ENCODE measurements around the gene GNAS-AS1.
A peak's percentile ranks its signal among the peaks of the same experiment; 100 is the strongest.

The GNAS-AS1 gene

DNA sequence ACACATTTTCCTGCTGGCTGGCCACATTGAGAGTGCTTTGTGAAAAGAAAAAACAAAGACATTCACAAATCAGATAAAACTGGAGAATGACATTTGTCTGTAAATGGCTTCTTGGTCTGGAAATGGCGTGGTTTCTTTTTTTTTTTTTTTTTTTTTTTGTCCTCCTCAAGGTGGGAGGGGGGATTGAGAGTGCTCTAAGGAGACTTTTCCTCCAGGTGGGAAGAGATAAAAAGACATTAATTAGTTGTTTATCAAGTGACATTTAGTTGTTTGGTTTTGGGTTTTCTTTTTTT, 42.2 kb upstream of the GNAS-AS1 start:
- no peak for DNase-seq
- H3K27me3 ChIP-seq, result no peaks in the 10 kb centered on the region
- TF ChIP-seq, protein P1, sequence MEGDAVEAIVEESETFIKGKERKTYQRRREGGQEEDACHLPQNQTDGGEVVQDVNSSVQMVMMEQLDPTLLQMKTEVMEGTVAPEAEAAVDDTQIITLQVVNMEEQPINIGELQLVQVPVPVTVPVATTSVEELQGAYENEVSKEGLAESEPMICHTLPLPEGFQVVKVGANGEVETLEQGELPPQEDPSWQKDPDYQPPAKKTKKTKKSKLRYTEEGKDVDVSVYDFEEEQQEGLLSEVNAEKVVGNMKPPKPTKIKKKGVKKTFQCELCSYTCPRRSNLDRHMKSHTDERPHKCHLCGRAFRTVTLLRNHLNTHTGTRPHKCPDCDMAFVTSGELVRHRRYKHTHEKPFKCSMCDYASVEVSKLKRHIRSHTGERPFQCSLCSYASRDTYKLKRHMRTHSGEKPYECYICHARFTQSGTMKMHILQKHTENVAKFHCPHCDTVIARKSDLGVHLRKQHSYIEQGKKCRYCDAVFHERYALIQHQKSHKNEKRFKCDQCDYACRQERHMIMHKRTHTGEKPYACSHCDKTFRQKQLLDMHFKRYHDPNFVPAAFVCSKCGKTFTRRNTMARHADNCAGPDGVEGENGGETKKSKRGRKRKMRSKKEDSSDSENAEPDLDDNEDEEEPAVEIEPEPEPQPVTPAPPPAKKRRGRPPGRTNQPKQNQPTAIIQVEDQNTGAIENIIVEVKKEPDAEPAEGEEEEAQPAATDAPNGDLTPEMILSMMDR (IDR thresholded peaks at IDR 0.05), result no peak
- no peaks in the 10 kb centered on the region for H3K9me3 ChIP-seq
- no peaks in the 10 kb centered on the region for H3K36me3 ChIP-seq
- intact Hi-C loops (cut with DNase I; ENCODE audit: low total_unique reads), result loop anchor here (5.0 kb wide), 1 partner anchor 139 kb away; the partner anchor contains the start of gene ATP5F1E
- peak overlapping the region; percentile 91 to 97 for H3K4me3 ChIP-seq
- H3K27ac ChIP-seq, result peak overlapping the region; percentile 100
- H3K4me1 ChIP-seq, result peaks cover 0 to 57% (median 46%) of the 10 kb centered on the region in 4 donors

DNA sequence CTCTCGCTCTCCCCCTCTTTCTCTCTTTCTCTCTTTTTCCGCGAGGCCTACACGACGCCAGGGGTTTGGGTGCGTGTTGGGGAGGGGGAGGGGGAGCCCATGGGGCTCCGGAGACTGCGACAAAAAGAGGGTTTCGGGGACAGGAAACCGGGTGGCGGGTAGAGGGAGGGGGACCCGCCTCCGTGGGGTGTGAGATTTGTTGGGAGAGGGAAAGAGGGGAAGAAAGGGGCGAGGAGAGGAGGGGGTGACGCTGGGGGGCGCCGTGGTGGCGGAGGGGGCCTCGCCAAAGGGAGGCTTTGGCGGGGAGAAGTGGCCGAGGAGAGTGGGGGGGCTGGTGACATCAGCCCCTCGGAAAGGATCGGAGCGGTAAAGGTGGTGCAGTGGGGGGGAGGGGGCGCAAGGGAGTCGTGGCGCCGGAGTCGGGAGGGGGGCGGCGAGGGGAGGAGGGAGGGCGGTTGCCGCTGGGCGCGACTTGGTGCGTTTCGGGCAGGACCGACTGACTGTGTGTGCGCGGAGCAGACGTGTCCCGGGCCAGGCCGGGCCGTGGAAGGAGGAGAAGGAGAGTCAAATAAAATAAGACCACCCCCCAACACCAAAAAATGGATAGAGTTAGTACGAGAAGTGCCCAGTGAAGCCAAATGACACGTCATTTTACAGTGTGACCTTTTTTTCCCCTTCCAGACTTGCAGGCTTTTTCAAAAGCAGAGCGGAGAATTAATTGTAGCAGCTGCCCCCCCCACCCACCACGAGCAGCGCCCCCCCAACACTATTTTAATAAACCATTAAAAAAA, 41.6 kb upstream of the GNAS-AS1 start:
- Histone ChIP-seq H3K27ac (peak overlapping the region; percentile 100), H3K9me3 (no peaks in the 10 kb centered on the region), H3K27me3 (no peaks in the 10 kb centered on the region), H3K36me3 (no peaks in the 10 kb centered on the region), H3K4me3 (peak overlapping the region; percentile 91 to 97), H3K4me1 (peaks cover 0 to 53% (median 42%) of the 10 kb centered on the region in 4 donors)
- intact Hi-C loops (cut with DNase I; ENCODE audit: low total_unique reads), result loop anchor here (5.0 kb wide), 1 partner anchor 140 kb away; the partner anchor contains the start of gene ATP5F1E
- DNase-seq, result peak; percentile 76 to 89
- TF ChIP-seq, protein P1 (IDR thresholded peaks at IDR 0.05), result no peak

DNA sequence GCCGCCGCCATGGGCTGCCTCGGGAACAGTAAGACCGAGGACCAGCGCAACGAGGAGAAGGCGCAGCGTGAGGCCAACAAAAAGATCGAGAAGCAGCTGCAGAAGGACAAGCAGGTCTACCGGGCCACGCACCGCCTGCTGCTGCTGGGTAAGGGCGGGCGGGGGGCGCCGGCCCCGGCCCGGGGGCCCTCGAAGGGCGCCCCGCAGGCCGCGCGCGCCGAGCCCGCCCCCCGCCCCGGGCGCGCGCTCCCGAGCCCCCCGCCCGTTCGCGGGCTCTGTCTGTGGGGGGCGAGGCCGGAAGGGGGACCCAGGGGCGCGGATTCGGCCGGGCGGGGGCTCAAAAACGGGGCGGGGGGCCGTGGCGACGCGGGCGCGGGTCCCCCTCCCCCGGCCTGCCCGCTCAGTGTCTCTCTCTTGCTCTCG, 41.0 kb upstream of the GNAS-AS1 start:
- Histone ChIP-seq H3K36me3 (no peaks in the 10 kb centered on the region), H3K4me3 (peak overlapping the region; percentile 91 to 97), H3K9me3 (no peaks in the 10 kb centered on the region), H3K27me3 (no peaks in the 10 kb centered on the region), H3K27ac (peak overlapping the region; percentile 100), H3K4me1 (peaks cover 0 to 47% (median 36%) of the 10 kb centered on the region in 4 donors)
- TF ChIP-seq, protein P1 (IDR thresholded peaks at IDR 0.05), result no peak
- peak in 1 of 2 donors; percentile 74 for DNase-seq
- intact Hi-C loops (cut with DNase I; ENCODE audit: low total_unique reads), result loop anchor here (5.0 kb wide), 1 partner anchor 141 kb away; the partner anchor contains the start of gene ATP5F1E

DNA sequence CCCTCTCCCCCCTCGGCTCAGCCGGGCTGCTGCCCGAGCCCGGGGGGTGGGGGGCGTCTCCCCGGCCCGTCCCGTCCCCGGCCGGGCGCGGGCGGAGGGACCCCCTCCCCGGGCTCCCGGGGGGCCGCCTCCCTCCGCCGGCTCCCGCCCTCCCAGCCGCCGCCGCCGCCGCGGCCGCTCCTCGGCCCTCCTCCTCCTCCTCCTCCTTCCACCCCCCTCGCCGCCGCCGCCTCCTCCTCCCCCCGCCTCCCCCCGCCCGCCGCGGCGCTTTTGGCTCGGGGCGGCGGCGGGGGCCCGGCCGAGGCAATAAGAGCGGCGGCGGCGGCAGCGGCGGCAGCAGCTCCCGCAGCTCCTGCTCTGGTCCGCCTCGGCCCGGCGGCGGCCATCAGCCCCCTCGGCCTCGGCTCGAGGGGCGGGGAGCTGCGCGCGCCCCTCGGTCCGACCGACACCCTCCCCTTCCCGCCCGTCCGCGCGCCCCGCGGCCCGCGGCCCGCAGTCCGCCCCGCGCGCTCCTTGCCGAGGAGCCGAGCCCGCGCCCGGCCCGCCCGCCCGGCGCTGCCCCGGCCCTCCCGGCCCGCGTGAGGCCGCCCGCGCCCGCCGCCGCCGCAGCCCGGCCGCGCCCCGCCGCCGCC, 40.5 kb upstream of the GNAS-AS1 start:
- peak; percentile 76 to 91 for DNase-seq
- intact Hi-C loops (cut with DNase I; ENCODE audit: low total_unique reads), result loop anchor here (5.0 kb wide), 1 partner anchor 141 kb away; the partner anchor contains the start of gene ATP5F1E

DNA sequence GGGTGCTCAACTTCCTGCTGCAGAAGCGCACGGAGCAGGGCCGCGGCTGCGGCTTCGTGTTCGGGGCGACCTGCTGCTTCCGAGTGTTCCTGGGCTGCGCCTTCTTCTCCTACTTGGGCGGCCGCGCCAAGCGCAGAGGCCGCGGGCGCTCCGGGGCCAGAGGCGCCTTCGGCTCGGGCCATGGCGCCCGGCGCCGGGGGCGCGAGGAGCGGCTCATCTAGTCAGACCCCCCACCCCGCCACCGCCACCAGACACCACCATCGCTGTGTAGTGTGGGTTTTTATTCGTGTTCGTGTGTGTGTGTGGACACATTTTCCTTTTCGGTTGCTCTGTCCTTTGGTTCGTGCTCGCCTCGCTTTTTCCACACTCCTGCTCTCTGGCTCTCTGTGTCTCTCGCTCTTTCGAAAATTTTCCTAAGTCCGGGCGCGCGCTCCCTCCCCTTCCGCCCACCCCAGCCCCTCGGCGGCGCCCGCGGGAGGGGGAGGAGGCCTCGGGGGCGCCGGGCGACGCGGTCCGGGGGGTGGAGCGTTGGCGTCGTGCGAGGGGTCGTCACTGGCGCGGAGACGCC, 39.9 kb upstream of the GNAS-AS1 start:
- Histone ChIP-seq H3K27me3 (no peaks in the 10 kb centered on the region), H3K36me3 (no peaks in the 10 kb centered on the region), H3K4me1 (peaks cover 0 to 36% (median 25%) of the 10 kb centered on the region in 4 donors), H3K9me3 (no peaks in the 10 kb centered on the region), H3K4me3 (peak overlapping the region; percentile 91 to 97), H3K27ac (peak overlapping the region; percentile 100)
- intact Hi-C loops (cut with DNase I; ENCODE audit: low total_unique reads), result loop anchor here (5.0 kb wide), 1 partner anchor 142 kb away; the partner anchor contains the start of gene ATP5F1E
- peak; percentile 80 to 90 for DNase-seq
- TF ChIP-seq, protein P1 (IDR thresholded peaks at IDR 0.05), result no peak

More for the DNA sequence above, 40.5 kb upstream of the GNAS-AS1 start:
- Histone ChIP-seq H3K4me1 (peaks cover 0 to 42% (median 31%) of the 10 kb centered on the region in 4 donors), H3K36me3 (no peaks in the 10 kb centered on the region), H3K4me3 (peak overlapping the region; percentile 91 to 97), H3K27me3 (no peaks in the 10 kb centered on the region), H3K27ac (peak overlapping the region; percentile 100), H3K9me3 (no peaks in the 10 kb centered on the region)
- TF ChIP-seq, protein P1 (IDR thresholded peaks at IDR 0.05), result no peak
